WTC11 (cell line): Measurements from ENCODE around the gene ALDH16A1. TPM values are rescaled to one million over a fixed set of nuclear protein-coding genes. Genes with fewer than 3 reads are reported as not detected.

Experiments used
- ATAC-seq: fragments of 200-7000 bp; cut with Tn5 transposase; 2 replicates; pipeline ENCODE4 v1.10.0; 2021; ENCODE audit warnings: mild to moderate bottlenecking, moderate library complexity
- CTCF ChIA-PET: fragments of 300-600 bp; sonication (Branson Sonifier 250); formaldehyde crosslinking; loops from one replicate; lab custom pipeline; 2021; ENCODE audit warnings: antibody characterized with exemption; lab: Charles Lee
- POLR2A ChIA-PET: fragments of 350-600 bp; sonication (Branson Sonifier 250); formaldehyde crosslinking; loops from one replicate; lab custom pipeline; 2021; ENCODE audit warnings: antibody characterized with exemption; lab: Charles Lee
- DNase-seq: peaks from one replicate; pipeline ENCODE4 v3.0.0; 2021; ENCODE audit warnings: low spot score
- H3K27ac Mint-ChIP-seq: 2 replicates; pipeline ENCODE4 v1.8.0; 2021; ENCODE audit warnings: mixed read lengths
- H3K27me3 Mint-ChIP-seq: 2 replicates; pipeline ENCODE4 v1.8.0; 2021; ENCODE audit warnings: low read depth, mild to moderate bottlenecking, moderate library complexity, mixed read lengths
- H3K36me3 Mint-ChIP-seq: 2 replicates; pipeline ENCODE4 v1.8.0; 2021; ENCODE audit warnings: mixed read lengths
- H3K4me1 Mint-ChIP-seq: 2 replicates; pipeline ENCODE4 v1.8.0; 2022; ENCODE audit warnings: mixed read lengths
- H3K4me3 Mint-ChIP-seq: 2 replicates; pipeline ENCODE4 v1.8.0; 2021; ENCODE audit warnings: mild to moderate bottlenecking, moderate library complexity, mixed read lengths
- H3K9me3 Mint-ChIP-seq: 2 replicates; pipeline ENCODE4 v1.8.0; 2021; ENCODE audit warnings: mixed read lengths
- ATF1 ChIP-seq: sonication (generic); formaldehyde crosslinking; IDR thresholded peaks from 2 replicates; pipeline ENCODE4 v1.8.1; 2023; ENCODE audit warnings: mild to moderate bottlenecking, moderate library complexity, missing genetic modification reagents
- CBFB ChIP-seq: sonication (generic); formaldehyde crosslinking; IDR thresholded peaks from 2 replicates; pipeline ENCODE4 v1.8.1; 2022; ENCODE audit warnings: mild to moderate bottlenecking, low read depth, missing genetic modification reagents
- CREB1 ChIP-seq: sonication (generic); formaldehyde crosslinking; IDR thresholded peaks from 2 replicates; pipeline ENCODE4 v1.8.0; 2023; ENCODE audit warnings: mild to moderate bottlenecking, missing genetic modification reagents
- ELF4 ChIP-seq: sonication (generic); formaldehyde crosslinking; IDR thresholded peaks from 2 replicates; pipeline ENCODE4 v1.8.1; 2022; ENCODE audit warnings: low read depth, mild to moderate bottlenecking, moderate library complexity, missing genetic modification reagents
- ERG ChIP-seq: fragments of 250-450 bp; sonication (Bioruptor Pico); IDR thresholded peaks from 2 replicates; pipeline ENCODE4 v1.8.0; 2021; ENCODE audit warnings: mild to moderate bottlenecking
- ETV6 ChIP-seq: sonication (generic); formaldehyde crosslinking; IDR thresholded peaks from 2 replicates; pipeline ENCODE4 v1.8.1; 2022; ENCODE audit warnings: mild to moderate bottlenecking, missing genetic modification reagents
- FOXK1 ChIP-seq: sonication (generic); formaldehyde crosslinking; IDR thresholded peaks from 2 replicates; pipeline ENCODE4 v1.8.0; 2022; ENCODE audit warnings: mild to moderate bottlenecking, moderate library complexity, missing genetic modification reagents
- FOXP1 ChIP-seq: sonication (generic); formaldehyde crosslinking; IDR thresholded peaks from 2 replicates; pipeline ENCODE4 v1.8.0; 2022; ENCODE audit warnings: missing genetic modification reagents, mild to moderate bottlenecking, moderate library complexity, borderline replicate concordance
- JAZF1 ChIP-seq: fragments of 250-450 bp; sonication (Bioruptor Pico); IDR thresholded peaks from 2 replicates; pipeline ENCODE4 v1.9.0; 2021; ENCODE audit warnings: moderate library complexity, mild to moderate bottlenecking, inconsistent platforms
- MAX ChIP-seq: sonication (generic); formaldehyde crosslinking; IDR thresholded peaks from 2 replicates; pipeline ENCODE4 v1.8.0; 2022; ENCODE audit warnings: mild to moderate bottlenecking, missing genetic modification reagents
- NFE2L1 ChIP-seq: sonication (generic); formaldehyde crosslinking; IDR thresholded peaks from 2 replicates; pipeline ENCODE4 v1.8.1; 2023; ENCODE audit warnings: missing genetic modification reagents
- NFYB ChIP-seq: sonication (generic); formaldehyde crosslinking; conservative IDR thresholded peaks from 2 replicates; pipeline ENCODE4 v1.8.0; 2022; ENCODE audit warnings: low read depth, missing genetic modification reagents
- NR2C2 ChIP-seq: sonication (generic); formaldehyde crosslinking; IDR thresholded peaks from 2 replicates; pipeline ENCODE4 v1.8.0; 2022; ENCODE audit warnings: mild to moderate bottlenecking, missing genetic modification reagents
- PRRX2 ChIP-seq: fragments of 250-450 bp; sonication (Bioruptor Pico); IDR thresholded peaks from 2 replicates; pipeline ENCODE4 v1.8.0; 2021; ENCODE audit warnings: mild to moderate bottlenecking
- RORB ChIP-seq: fragments of 250-450 bp; sonication (Bioruptor Pico); IDR thresholded peaks from 2 replicates; pipeline ENCODE4 v1.9.0; 2021; ENCODE audit warnings: mild to moderate bottlenecking
- STAT6 ChIP-seq: sonication (generic); formaldehyde crosslinking; conservative IDR thresholded peaks from 2 replicates; pipeline ENCODE4 v1.8.1; 2023; ENCODE audit warnings: mild to moderate bottlenecking, low read depth, missing genetic modification reagents, moderate library complexity
- ZNF138 ChIP-seq: sonication (generic); formaldehyde crosslinking; conservative IDR thresholded peaks from 2 replicates; pipeline ENCODE4 v1.8.1; 2022; ENCODE audit warnings: mild to moderate bottlenecking, moderate library complexity, missing genetic modification reagents
- ZNF219 ChIP-seq: sonication (generic); formaldehyde crosslinking; IDR thresholded peaks from 2 replicates; pipeline ENCODE4 v1.8.0; 2023; ENCODE audit warnings: missing genetic modification reagents, mild to moderate bottlenecking, borderline replicate concordance
- ZNF423 ChIP-seq: fragments of 250-450 bp; sonication (Bioruptor Pico); IDR thresholded peaks from 2 replicates; pipeline ENCODE4 v2.1.2; 2022; ENCODE audit warnings: mild to moderate bottlenecking, moderate library complexity
- total RNA-seq: library from RNA; stranded (reverse); gene quantifications from 3 replicates; pipeline ENCODE4 v1.2.3, GENCODE V29; 2021
- TF ChIP-seq, protein P1 (sequence below): sonication (generic); formaldehyde crosslinking; IDR thresholded peaks from 2 replicates; pipeline ENCODE4 v1.8.1; 2022; ENCODE audit warnings: low read depth, missing genetic modification reagents, borderline replicate concordance
- TF ChIP-seq, protein P2 (sequence below): sonication (generic); formaldehyde crosslinking; IDR thresholded peaks from 2 replicates; pipeline ENCODE4 v1.8.1; 2022; ENCODE audit warnings: mild to moderate bottlenecking, missing genetic modification reagents, moderate library complexity, borderline replicate concordance

ALDH16A1 gene
- total RNA-seq, 1 experiment from 2014 or later: 44.3 TPM

DNA sequence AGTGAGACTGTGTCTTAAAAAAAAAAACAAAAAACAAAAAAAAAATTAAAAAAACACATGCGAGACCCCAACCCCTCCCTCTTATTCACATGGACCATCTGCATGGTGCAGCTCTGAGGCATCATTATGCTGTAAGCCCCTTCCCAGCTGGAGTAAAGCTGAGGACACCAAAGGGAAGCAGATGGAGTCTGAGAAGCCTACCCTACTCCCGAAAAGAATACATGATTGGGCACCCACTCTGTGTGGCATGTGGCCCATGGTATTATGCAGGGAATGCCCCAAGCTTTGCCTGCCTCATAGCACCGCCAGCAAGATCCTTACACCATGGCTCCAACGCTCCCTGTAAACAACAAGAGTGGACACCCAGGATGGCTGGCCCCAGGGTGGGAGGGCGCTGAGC, 34.5 kb upstream of the ALDH16A1 start:
- H3K36me3 Mint-ChIP-seq: no peaks in the 10 kb centered on the region
- POLR2A ChIA-PET: interaction anchor here (0.7 to 2.0 kb wide), 2 partner anchors 15 to 268 kb away, joined by 3 to 13 read pairs; no protein-coding TSS in a partner anchor
- CTCF ChIA-PET: interaction anchor here (1.1 to 8.4 kb wide), 3 partner anchors 10 to 28 kb away, joined by 4 to 120 read pairs (median 9); partner anchors contain the start of gene KASH5
- DNase-seq (no peak), ATAC-seq (no peak)
- no peak for TF ChIP-seq NR2C2 (CRISPR knock-in tag)
- no peak for TF ChIP-seq ELF4 (CRISPR knock-in tag)
- TF ChIP-seq NFE2L1 (CRISPR knock-in tag): no peak
- H3K4me3 Mint-ChIP-seq: no peak overlapping the region
- peaks cover 67% of the 10 kb centered on the region for H3K4me1 Mint-ChIP-seq
- H3K27ac Mint-ChIP-seq: no peak overlapping the region
- H3K9me3 Mint-ChIP-seq: no peaks in the 10 kb centered on the region
- H3K27me3 Mint-ChIP-seq: peaks cover 54% of the 10 kb centered on the region

- no peaks in the 10 kb centered on the region for H3K36me3 Mint-ChIP-seq
- no peaks in the 10 kb centered on the region for H3K9me3 Mint-ChIP-seq
- ATAC-seq (no peak), DNase-seq (no peak)
- no peak overlapping the region for H3K27ac Mint-ChIP-seq
- no peak overlapping the region for H3K4me3 Mint-ChIP-seq
- ChIA-PET POLR2A (no interaction called here), CTCF (interaction anchor here (1.1 to 8.4 kb wide), 2 partner anchors 24 to 29 kb away, joined by 4 to 120 read pairs; partner anchors contain the start of gene KASH5)
- H3K27me3 Mint-ChIP-seq: peaks cover 55% of the 10 kb centered on the region
- no peak for TF ChIP-seq ZNF423
- TF ChIP-seq, protein P1, sequence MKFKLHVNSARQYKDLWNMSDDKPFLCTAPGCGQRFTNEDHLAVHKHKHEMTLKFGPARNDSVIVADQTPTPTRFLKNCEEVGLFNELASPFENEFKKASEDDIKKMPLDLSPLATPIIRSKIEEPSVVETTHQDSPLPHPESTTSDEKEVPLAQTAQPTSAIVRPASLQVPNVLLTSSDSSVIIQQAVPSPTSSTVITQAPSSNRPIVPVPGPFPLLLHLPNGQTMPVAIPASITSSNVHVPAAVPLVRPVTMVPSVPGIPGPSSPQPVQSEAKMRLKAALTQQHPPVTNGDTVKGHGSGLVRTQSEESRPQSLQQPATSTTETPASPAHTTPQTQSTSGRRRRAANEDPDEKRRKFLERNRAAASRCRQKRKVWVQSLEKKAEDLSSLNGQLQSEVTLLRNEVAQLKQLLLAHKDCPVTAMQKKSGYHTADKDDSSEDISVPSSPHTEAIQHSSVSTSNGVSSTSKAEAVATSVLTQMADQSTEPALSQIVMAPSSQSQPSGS (CRISPR knock-in tag): no peak
- H3K4me1 Mint-ChIP-seq: peaks cover 67% of the 10 kb centered on the region
These were observed 33.9 kb upstream of the ALDH16A1 start for GRCh38 chr19:49419173-49419572.

GRCh38 chr19:49420227-49420626, 32.8 kb upstream of the ALDH16A1 start:
- DNase-seq: no peak
- Mint-ChIP-seq H3K9me3 (no peaks in the 10 kb centered on the region), H3K4me1 (peaks cover 70% of the 10 kb centered on the region), H3K27ac (peak overlapping the region; percentile 84), H3K4me3 (peak overlapping the region; percentile 49)
- CTCF ChIA-PET: interaction anchor here (0.5 to 8.4 kb wide), 6 partner anchors 16 to 1446 kb away, joined by 4 to 120 read pairs (median 13); partner anchors contain the start of gene KASH5
- TF ChIP-seq ERG (CRISPR knock-in tag) (no peak), ETV6 (CRISPR knock-in tag) (no peak), PRRX2 (no peak), STAT6 (no peak), MAX (CRISPR knock-in tag) (no peak), ZNF423 (no peak), CBFB (CRISPR knock-in tag) (no peak), JAZF1 (CRISPR knock-in tag) (no peak), FOXK1 (CRISPR knock-in tag) (no peak), FOXP1 (CRISPR knock-in tag) (no peak), RORB (no peak), ZNF219 (no peak), CREB1 (CRISPR knock-in tag) (no peak), NFYB (CRISPR knock-in tag) (no peak), ATF1 (no peak), ZNF138 (no peak)
- TF ChIP-seq, protein P2, sequence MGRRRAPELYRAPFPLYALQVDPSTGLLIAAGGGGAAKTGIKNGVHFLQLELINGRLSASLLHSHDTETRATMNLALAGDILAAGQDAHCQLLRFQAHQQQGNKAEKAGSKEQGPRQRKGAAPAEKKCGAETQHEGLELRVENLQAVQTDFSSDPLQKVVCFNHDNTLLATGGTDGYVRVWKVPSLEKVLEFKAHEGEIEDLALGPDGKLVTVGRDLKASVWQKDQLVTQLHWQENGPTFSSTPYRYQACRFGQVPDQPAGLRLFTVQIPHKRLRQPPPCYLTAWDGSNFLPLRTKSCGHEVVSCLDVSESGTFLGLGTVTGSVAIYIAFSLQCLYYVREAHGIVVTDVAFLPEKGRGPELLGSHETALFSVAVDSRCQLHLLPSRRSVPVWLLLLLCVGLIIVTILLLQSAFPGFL (CRISPR knock-in tag): no peak
- TF ChIP-seq, all 79 proteins: peak for 0
- H3K27me3 Mint-ChIP-seq: peaks cover 65% of the 10 kb centered on the region
- H3K36me3 Mint-ChIP-seq: no peaks in the 10 kb centered on the region
- POLR2A ChIA-PET: interaction anchor here (1.4 kb wide), 1 partner anchor 57 kb away, joined by 5 read pairs; the partner anchor contains the start of genes DKKL1 and TEAD2
- no peak for ATAC-seq
